Transverse colon (tissue), 4 donors: ENCODE data around the gene SRSF3. TPM values are rescaled to one million over a fixed set of nuclear protein-coding genes. Genes with fewer than 3 reads are reported as not detected.

Experiments
- DNase-seq: peaks from one replicate; pipeline ENCODE4 v3.0.0-alpha.2; 2019
- H3K27ac ChIP-seq, 4 donors: fragments of 200-600 bp; sonication (generic); 2 replicates each; pipeline ENCODE4 v1.5.1; 2016 to 2018; ENCODE audit warnings: inconsistent platforms in 4 of 4
- H3K27me3 ChIP-seq: fragments of 200-600 bp; sonication (generic); 2 replicates; pipeline ENCODE4 v1.5.1; 2017; ENCODE audit warnings: inconsistent platforms
- H3K36me3 ChIP-seq, 4 donors: fragments of 200-600 bp; sonication (generic); 2 replicates each; pipeline ENCODE4 v1.5.1; 2017 to 2019; ENCODE audit warnings: inconsistent platforms in 4 of 4
- H3K4me1 ChIP-seq, 4 donors: fragments of 200-600 bp; sonication (generic); 2 replicates each; pipeline ENCODE4 v1.5.1; 2017 to 2020; ENCODE audit warnings: inconsistent platforms in 4 of 4
- H3K4me3 ChIP-seq, 4 donors: fragments of 200-600 bp; sonication (generic); 1 replicate in 1 of 4; 2 replicates in 3 of 4; pipeline versions ENCODE4 v1.5.1 to v1.6.1; 2017 to 2019; ENCODE audit warnings: inconsistent platforms in 4 of 4
- H3K9me3 ChIP-seq, 2 donors: fragments of 200-600 bp; sonication (generic); 2 replicates each; pipeline ENCODE4 v1.5.1; 2017 to 2019; ENCODE audit warnings: inconsistent platforms in 2 of 2
- EP300 ChIP-seq: sonication (generic); formaldehyde crosslinking; IDR thresholded peaks from one replicate; pipeline ENCODE4 v1.6.1; 2017; ENCODE audit warnings: antibody characterized with exemption, low read depth
- POLR2A ChIP-seq: fragments of 450-650 bp; IDR thresholded peaks from one replicate; pipeline ENCODE4 v1.6.1; 2016; ENCODE audit warnings: antibody characterized with exemption, mild to moderate bottlenecking, moderate library complexity
- POLR2AphosphoS5 ChIP-seq, 3 donors: sonication (generic); formaldehyde crosslinking; IDR thresholded peaks; one replicate each; pipeline ENCODE4 v1.6.1; 2016; ENCODE audit warnings: antibody characterized with exemption in 3 of 3
- WGBS, 2 donors: methylation state at CpG; one replicate each; pipeline ENCODE4 v1.1.5; 2018; ENCODE audit warnings: low coverage in 1 of 2; 5-methylcytosine and 5-hydroxymethylcytosine counted together
- in situ Hi-C, 4 donors: fragments of 200-750 bp; cut with MboI; loops; one replicate each; pipeline versions ENCODE4 v1.15.0 to v1.15.1; 2017; ENCODE audit warnings: low sequenced_read_pairs in 3 of 4, low pct_ligation_motif_present in 1 of 4, low pct_unique_long_range_greater_than_20kb in 1 of 4
- intact Hi-C: fragments of 100-400 bp; cut with DNase I; formaldehyde crosslinking; loops from one replicate; pipeline ENCODE4 v1.15.1; 2023; ENCODE audit warnings: low total_unique reads
- total RNA-seq, 4 donors: library from RNA; depleted of rRNA; stranded (reverse); fragments of >200 nt; gene quantifications; one replicate each; pipeline ENCODE4 v1.1.0, GENCODE V29; 2016
- TF ChIP-seq, protein P1 (sequence below), 5 experiments: fragments of 200-600 bp in 3 of 5; fragments of 450-650 bp in 2 of 5; sonication (generic) in 3 of 5; IDR thresholded peaks; 1 replicate in 2 of 5; 2 replicates in 3 of 5; pipeline ENCODE4 v1.5.1; 2016 to 2017; ENCODE audit warnings: antibody characterized with exemption in 5 of 5, inconsistent platforms in 3 of 5, mild to moderate bottlenecking in 2 of 5, moderate library complexity in 1 of 5

The SRSF3 gene
- total RNA-seq, 4 donors from 2014 or later = 110 to 177 (median 144) TPM

DNA sequence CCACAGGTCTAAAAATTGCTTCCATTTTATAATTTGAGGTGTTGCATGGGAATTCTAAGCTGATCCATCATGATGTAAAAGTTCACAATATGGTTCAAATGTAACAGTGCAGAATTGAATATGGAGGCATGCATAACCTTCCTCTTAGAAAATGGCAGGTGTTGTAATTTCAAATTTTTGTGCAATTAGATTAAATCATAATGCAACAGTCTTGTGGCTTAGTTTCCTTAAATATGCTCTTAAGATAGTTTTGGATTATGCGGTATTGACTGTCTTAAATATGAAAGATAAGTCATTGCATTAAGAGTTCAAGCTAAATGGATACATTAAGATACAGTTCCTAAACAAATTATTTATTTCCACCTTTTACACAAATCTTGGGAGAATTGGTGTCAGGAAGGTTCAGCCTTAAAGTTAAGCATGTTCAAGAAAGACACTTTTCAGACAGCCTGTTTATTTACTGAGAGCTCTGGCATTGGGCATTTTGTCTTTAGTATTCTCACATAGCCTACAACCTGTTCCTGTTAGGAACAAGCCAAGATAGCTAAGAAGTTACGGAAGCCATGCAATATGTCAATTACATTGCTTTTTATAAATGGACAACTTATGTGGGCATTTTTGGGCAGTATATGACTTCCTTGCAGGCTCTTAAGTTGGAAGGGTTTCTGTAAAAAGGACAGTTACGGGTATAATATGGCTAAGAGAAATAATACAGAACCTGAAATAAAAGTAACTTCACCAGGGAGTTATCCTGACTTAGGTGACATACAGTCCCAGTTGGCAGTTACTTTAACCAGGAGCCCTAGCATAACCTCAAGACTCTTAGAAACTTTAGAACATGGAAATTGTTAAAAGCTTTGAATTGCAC, 9.3 kb downstream of the SRSF3 start:
- H3K27me3 ChIP-seq = no peaks in the 10 kb centered on the region
- no peaks in the 10 kb centered on the region for H3K9me3 ChIP-seq
- DNase-seq = no peak
- peak overlapping the region in 1 of 4 donors; percentile 3 for H3K27ac ChIP-seq
- in situ Hi-C loops (loop anchor here in 1 of 4 donors (25.0 kb wide), 1 partner anchor 159 kb away; no protein-coding TSS in a partner anchor), intact Hi-C loops (no loop called here)
- TF ChIP-seq EP300 = no peak
- no peak for TF ChIP-seq POLR2AphosphoS5 (IDR thresholded peaks at IDR 0.05)
- TF ChIP-seq, protein P1, sequence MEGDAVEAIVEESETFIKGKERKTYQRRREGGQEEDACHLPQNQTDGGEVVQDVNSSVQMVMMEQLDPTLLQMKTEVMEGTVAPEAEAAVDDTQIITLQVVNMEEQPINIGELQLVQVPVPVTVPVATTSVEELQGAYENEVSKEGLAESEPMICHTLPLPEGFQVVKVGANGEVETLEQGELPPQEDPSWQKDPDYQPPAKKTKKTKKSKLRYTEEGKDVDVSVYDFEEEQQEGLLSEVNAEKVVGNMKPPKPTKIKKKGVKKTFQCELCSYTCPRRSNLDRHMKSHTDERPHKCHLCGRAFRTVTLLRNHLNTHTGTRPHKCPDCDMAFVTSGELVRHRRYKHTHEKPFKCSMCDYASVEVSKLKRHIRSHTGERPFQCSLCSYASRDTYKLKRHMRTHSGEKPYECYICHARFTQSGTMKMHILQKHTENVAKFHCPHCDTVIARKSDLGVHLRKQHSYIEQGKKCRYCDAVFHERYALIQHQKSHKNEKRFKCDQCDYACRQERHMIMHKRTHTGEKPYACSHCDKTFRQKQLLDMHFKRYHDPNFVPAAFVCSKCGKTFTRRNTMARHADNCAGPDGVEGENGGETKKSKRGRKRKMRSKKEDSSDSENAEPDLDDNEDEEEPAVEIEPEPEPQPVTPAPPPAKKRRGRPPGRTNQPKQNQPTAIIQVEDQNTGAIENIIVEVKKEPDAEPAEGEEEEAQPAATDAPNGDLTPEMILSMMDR (IDR thresholded peaks at IDR 0.05) = no peak
- TF ChIP-seq POLR2A = no peak
- peaks cover 54 to 98% (median 81%) of the 10 kb centered on the region in 4 donors for H3K4me1 ChIP-seq
- H3K36me3 ChIP-seq = peaks cover 0 to 78% (median 35%) of the 10 kb centered on the region in 4 donors
- 76 to 87% methylated on average over 2 to 3 of the region's 3 CpGs for WGBS, 2 donors
- no peak overlapping the region for H3K4me3 ChIP-seq

DNA sequence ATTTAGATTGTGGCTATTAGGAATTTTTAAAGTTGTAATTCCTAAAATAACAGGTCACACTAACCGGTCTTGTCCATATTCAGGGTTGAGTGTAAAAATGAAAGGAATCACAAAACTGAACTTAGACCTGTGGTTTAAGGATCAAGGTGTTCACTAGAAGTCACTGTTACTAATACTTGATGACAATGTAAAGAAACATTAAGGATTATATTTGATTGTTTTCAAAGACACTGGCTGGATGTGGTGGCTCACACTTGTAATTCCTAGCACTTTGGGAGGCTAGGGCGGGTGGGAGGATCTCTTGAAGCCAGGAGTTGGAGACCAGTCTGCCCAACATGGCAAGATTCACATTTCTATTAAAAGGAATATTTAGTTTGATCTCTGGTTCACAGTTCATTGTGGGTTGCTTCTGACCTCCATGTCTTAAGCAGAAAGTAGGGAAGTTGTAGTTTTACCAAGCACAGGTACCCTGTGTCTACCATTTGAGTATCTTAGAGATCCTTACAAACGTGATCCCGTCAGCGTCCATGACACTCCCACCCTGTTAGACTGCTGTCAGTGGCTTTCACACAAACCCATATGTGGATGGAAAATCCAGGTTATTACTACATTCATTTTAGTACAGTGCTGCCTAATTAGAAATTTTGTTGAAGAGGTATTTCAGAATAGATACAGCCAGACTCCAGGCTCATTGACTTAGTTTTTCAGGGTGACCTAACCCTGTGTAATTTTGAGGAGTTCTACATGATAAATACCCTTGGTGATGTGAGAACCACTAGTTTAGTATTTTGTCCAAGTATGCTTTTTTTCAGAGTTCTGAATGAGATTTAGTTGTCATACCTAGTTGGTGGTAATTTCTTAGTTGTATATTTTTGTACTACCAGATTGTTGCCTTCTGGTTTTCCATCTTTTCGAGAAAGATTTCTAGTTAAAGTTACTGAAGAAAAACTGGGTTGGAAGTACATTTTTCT, 10.2 kb downstream of the SRSF3 start:
- TF ChIP-seq POLR2AphosphoS5 (IDR thresholded peaks at IDR 0.05) = no peak
- TF ChIP-seq, protein P1 (IDR thresholded peaks at IDR 0.05) = no peak
- 90 to 96% methylated on average over 3 to 6 of the region's 6 CpGs for WGBS, 2 donors
- Histone ChIP-seq H3K27me3 (no peaks in the 10 kb centered on the region), H3K9me3 (no peaks in the 10 kb centered on the region), H3K27ac (peak overlapping the region in 2 of 4 donors; percentile 3 to 5), H3K36me3 (peaks cover 0 to 69% (median 33%) of the 10 kb centered on the region in 4 donors), H3K4me1 (peaks cover 45 to 98% (median 81%) of the 10 kb centered on the region in 4 donors), H3K4me3 (no peak overlapping the region)
- no peak for DNase-seq
- intact Hi-C loops = no loop called here
- in situ Hi-C loops = loop anchor here in 1 of 4 donors (25.0 kb wide), 1 partner anchor 158 kb away; no protein-coding TSS in a partner anchor

GRCh38 chr6:36605143-36605542, 11.0 kb downstream of the SRSF3 start:
- intact Hi-C loops (no loop called here), in situ Hi-C loops (loop anchor here in 1 of 4 donors (25.0 kb wide), 1 partner anchor 157 kb away; no protein-coding TSS in a partner anchor)
- TF ChIP-seq POLR2A = no peak
- TF ChIP-seq EP300 = no peak
- TF ChIP-seq POLR2AphosphoS5 (IDR thresholded peaks at IDR 0.05) = no peak
- TF ChIP-seq, protein P1 (IDR thresholded peaks at IDR 0.05) = no peak
- H3K36me3 ChIP-seq = peaks cover 0 to 61% (median 29%) of the 10 kb centered on the region in 4 donors
- H3K27me3 ChIP-seq = no peaks in the 10 kb centered on the region
- H3K4me3 ChIP-seq = no peak overlapping the region
- WGBS, 2 donors = 56 to 62% methylated on average over 1 to 5 of the region's 5 CpGs
- no peak for DNase-seq
- H3K4me1 ChIP-seq = peaks cover 37 to 92% (median 75%) of the 10 kb centered on the region in 4 donors
- peak overlapping the region in 3 of 4 donors; percentile 44 to 64 (median 53) for H3K27ac ChIP-seq
- H3K9me3 ChIP-seq = no peaks in the 10 kb centered on the region
